ENCODE measurements around the gene HMGN2.
"Not testable (repeated sequence)": the region's sequence is repeated elsewhere in the genome, so short reads cannot be mapped to it uniquely, and the experiment has no call there.

Gene HMGN2

GRCh38 chr1:26477446-26478152 lies 5.4 kb downstream of the HMGN2 start:
- no peak for FAIRE-seq

DNA sequence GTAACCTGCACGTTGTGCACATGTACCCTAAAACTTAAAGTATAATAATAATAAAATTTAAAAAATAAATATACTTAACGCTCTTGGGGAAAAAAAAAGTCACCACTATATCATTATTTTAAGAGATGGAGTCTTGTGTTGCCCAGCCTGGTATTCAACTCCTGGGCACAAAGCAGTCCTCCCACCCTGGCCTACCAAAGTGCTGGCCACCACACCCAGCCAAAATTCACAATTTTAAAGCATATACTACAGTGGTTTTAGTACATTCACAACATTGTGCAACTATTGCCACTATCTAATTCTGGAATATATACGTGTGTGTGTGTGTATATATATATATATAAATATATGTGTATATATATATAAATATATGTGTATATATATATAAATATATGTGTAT lies 5.9 kb downstream of the HMGN2 start:
- FAIRE-seq: no peak

GRCh38 chr1:26478988-26479387 lies 6.7 kb downstream of the HMGN2 start:
- no peak for FAIRE-seq

GRCh38 chr1:26482921-26483320 lies 10.7 kb downstream of the HMGN2 start:
- no peak for FAIRE-seq

- no peak for FAIRE-seq
Measured at GRCh38 chr1:26483980-26484379, 11.7 kb downstream of the HMGN2 start.

GRCh38 chr1:26490155-26490554 lies 17.9 kb downstream of the HMGN2 start:
- FAIRE-seq: no peak

GRCh38 chr1:26493267-26493666 lies 21.0 kb downstream of the HMGN2 start:
- FAIRE-seq: no peak

- FAIRE-seq: no peak
Measured at GRCh38 chr1:26493938-26494337, 21.7 kb downstream of the HMGN2 start.

DNA sequence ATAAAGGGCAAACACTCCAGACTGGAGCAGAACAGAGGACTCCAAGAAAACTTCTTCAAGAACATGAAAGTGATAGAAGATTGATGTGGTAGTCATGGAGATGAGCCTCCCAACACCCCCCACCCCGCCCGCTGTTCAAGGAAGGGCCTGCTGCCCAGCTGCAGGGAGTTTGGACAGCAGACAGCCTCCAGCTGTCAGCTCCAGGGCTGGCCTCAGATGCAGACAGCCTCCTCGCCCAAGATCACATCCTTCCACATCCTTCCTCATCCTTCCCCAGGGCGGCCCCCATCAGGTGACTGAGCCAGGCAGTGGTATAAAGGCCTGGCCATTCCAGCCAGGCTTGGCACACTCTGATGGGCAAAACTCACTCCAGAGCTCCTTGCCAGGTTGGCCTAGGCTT lies 24.6 kb downstream of the HMGN2 start:
- FAIRE-seq: no peak

GRCh38 chr1:26498894-26499293 lies 26.7 kb downstream of the HMGN2 start:
- FAIRE-seq: no peak

DNA sequence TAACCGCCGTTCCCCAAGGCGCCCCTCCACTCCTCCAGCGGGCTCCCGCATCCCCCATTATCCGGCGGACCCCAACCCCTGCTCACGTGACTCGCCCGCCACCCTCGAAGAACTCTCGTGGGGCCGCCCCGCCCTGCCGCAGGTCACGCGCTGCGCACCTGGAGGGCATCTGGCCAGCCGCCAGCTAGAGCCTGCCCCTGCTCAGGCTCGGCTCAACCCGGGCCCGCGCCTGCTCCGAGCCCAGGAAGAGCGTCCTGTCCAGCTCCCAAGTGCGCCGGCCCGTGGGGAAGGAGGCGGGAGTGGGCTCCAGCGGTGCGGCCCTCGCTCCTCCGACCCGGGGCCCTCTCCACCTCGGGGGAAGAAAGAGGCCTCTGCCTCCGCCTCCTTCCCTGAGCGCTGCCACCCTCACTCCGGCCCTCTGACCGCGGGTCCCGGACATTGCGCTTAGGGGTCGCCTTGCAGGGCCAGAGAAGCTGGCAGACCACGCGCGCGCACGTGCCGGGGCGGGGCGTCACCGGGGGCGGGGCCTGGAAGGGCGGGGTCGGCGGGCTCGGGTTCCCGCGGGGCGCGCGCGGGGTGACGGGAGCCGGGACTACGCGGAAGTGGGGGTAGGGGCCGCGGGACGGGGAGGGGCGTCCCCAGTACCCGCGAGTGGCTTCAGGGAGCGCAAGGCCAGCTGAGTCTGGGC lies 28.4 kb downstream of the HMGN2 start:
- FAIRE-seq: no peak

- FAIRE-seq: not testable (repeated sequence)
Measured at GRCh38 chr1:26510711-26511110, 38.5 kb downstream of the HMGN2 start.

DNA sequence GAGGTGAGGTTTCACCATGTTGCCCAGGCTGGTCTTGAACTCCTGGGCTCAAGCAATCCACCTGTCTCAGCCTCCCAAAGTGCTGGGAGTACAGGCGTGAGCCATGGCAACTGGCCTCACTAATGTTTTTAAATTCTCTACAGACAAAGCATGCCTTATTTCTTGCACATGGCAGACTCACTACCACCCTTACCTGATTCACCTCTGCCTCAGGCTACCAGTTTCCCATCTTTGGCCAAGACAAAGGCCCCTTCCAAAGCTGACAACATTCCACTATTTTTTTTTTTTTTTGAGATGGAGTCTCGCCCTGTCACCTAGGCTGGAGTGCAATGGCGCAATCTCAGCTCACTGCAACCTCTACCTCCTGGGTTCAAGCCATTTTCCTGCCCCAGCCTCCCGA lies 43.6 kb downstream of the HMGN2 start:
- FAIRE-seq: not testable (repeated sequence)

- no peak for FAIRE-seq
Measured at GRCh38 chr1:26516987-26517765, 44.9 kb downstream of the HMGN2 start.

- FAIRE-seq: no peak
Measured at GRCh38 chr1:26517766-26518049, 45.5 kb downstream of the HMGN2 start.

- FAIRE-seq: no peak
Measured at GRCh38 chr1:26518355-26518754, 46.1 kb downstream of the HMGN2 start.

DNA sequence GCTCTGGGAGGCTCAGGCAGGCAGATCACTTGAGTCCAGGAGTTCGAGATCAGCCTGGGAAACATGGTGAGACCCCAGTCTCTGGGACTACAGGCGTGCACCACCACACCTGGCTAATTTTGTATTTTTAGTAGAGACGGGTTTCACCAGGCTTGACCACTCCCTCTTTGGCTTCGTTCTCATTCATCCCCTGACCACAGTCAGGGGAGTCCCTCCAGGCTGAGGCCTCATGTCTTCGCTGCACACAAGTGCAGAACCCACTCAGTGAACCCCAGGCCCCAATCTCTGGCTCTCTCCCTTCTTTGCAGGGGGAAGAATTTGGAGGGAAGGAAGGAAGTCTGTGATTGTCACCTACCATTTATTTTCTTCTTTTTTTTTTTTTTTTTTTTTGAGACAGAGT lies 48.1 kb downstream of the HMGN2 start:
- no peak for FAIRE-seq

GRCh38 chr1:26521669-26522030 lies 49.4 kb downstream of the HMGN2 start:
- FAIRE-seq: no peak

DNA sequence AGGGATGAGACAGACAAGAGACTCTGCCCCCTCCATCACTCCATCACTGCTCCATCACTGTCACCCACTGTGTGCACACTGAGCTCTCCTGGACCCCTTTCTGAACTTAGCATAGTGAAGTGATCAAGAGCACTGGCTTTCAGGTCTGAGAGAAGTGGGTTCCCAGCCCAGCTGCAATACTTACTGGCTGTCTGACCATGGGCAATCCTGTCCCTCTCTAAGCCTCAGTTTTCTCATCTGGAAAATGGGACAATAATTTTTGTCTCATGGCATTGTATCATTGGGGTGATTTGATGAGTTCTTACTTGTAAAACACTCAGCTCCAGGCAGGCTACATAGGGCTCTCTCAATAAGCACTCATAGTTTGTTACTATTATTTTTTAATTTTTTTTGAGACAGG lies 49.8 kb downstream of the HMGN2 start:
- FAIRE-seq: no peak

- FAIRE-seq: no peak
Measured at GRCh38 chr1:26524181-26524580, 51.9 kb downstream of the HMGN2 start.

All from A204.1 (cell line).